ENCODE measurements around the gene SH3RF2. TPM values are rescaled to one million over a fixed set of nuclear protein-coding genes. Genes with fewer than 3 reads are reported as not detected.

Gene SH3RF2
- total and polyA plus RNA-seq, 2 of the 13 experiments (the other 11 are each of a cell fraction or from before 2014, with no cell fraction given), result 2.6 to 3.7 TPM

DNA sequence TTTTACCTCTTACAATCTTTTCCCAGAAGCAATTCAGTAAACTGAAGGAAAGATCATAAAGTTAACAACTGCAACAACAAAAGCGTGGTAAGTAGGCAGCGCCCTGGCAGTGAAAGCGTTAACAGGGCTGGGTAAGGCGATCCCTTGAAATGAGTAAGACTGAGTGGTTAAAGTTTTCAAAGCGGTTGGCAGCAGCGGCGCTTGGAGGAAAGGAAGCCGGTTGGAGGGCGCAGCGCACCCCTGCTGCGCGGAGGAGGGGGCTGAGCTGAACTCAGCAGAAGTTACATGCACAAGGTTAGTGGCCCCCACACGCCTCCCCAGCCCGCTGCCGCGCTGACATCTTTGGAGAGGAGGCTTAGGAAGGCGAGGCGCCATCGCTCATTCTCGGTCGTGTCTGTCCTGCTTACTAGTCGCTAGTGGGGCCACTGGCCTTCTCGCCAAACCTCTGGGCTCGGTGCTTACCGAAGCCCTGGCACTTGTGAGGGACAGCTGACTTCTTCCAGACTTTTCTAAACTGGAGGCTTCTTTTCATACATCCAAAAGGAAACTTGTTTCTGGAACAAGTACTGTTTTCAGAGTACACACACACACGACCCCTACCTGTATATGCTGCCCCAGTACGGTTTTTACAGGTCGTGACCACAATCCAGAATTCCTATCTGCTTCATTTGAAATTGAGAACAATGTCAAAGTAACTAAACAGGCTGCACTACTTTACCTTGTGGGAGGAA lies at the start of gene SH3RF2 (continued):
- TF ChIP-seq, protein P1, sequence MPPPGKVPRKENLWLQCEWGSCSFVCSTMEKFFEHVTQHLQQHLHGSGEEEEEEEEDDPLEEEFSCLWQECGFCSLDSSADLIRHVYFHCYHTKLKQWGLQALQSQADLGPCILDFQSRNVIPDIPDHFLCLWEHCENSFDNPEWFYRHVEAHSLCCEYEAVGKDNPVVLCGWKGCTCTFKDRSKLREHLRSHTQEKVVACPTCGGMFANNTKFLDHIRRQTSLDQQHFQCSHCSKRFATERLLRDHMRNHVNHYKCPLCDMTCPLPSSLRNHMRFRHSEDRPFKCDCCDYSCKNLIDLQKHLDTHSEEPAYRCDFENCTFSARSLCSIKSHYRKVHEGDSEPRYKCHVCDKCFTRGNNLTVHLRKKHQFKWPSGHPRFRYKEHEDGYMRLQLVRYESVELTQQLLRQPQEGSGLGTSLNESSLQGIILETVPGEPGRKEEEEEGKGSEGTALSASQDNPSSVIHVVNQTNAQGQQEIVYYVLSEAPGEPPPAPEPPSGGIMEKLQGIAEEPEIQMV (CRISPR knock-in tag; IDR thresholded peaks at IDR 0.05; ENCODE audit: low read depth), result peak; percentile 58; the same call in 1 of the 2 replicates
- 0 out of 2 replicates have a peak, but pooled peaks have one; percentile 15 for TF ChIP-seq BCL6 (CRISPR knock-in tag; IDR thresholded peaks at IDR 0.05)
- TF ChIP-seq, protein P2, sequence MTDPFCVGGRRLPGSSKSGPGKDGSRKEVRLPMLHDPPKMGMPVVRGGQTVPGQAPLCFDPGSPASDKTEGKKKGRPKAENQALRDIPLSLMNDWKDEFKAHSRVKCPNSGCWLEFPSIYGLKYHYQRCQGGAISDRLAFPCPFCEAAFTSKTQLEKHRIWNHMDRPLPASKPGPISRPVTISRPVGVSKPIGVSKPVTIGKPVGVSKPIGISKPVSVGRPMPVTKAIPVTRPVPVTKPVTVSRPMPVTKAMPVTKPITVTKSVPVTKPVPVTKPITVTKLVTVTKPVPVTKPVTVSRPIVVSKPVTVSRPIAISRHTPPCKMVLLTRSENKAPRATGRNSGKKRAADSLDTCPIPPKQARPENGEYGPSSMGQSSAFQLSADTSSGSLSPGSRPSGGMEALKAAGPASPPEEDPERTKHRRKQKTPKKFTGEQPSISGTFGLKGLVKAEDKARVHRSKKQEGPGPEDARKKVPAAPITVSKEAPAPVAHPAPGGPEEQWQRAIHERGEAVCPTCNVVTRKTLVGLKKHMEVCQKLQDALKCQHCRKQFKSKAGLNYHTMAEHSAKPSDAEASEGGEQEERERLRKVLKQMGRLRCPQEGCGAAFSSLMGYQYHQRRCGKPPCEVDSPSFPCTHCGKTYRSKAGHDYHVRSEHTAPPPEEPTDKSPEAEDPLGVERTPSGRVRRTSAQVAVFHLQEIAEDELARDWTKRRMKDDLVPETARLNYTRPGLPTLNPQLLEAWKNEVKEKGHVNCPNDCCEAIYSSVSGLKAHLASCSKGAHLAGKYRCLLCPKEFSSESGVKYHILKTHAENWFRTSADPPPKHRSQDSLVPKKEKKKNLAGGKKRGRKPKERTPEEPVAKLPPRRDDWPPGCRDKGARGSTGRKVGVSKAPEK (CRISPR knock-in tag; IDR thresholded peaks at IDR 0.05; ENCODE audit: borderline replicate concordance), result 0 out of 2 replicates have a peak, but pooled peaks have one; percentile 49
- TF ChIP-seq NBN (conservative IDR thresholded peaks at IDR 0.05), result no peak
- no peak for TF ChIP-seq PLRG1 (conservative IDR thresholded peaks at IDR 0.05)
- TF ChIP-seq ZNF598 (CRISPR knock-in tag; IDR thresholded peaks at IDR 0.05; ENCODE audit: borderline replicate concordance), result no peak
- TF ChIP-seq SNAI1 (CRISPR knock-in tag; IDR thresholded peaks at IDR 0.05; ENCODE audit: borderline replicate concordance), result no peak
- TF ChIP-seq ZNF557 (CRISPR knock-in tag; IDR thresholded peaks at IDR 0.05), result no peak
- TF ChIP-seq MTF2 (CRISPR knock-in tag; IDR thresholded peaks at IDR 0.05; ENCODE audit: borderline replicate concordance), result no peak
- no peak; the same call in 1 of the 2 replicates for TF ChIP-seq ZNF768 (CRISPR knock-in tag; IDR thresholded peaks at IDR 0.05)
- TF ChIP-seq, protein P3, sequence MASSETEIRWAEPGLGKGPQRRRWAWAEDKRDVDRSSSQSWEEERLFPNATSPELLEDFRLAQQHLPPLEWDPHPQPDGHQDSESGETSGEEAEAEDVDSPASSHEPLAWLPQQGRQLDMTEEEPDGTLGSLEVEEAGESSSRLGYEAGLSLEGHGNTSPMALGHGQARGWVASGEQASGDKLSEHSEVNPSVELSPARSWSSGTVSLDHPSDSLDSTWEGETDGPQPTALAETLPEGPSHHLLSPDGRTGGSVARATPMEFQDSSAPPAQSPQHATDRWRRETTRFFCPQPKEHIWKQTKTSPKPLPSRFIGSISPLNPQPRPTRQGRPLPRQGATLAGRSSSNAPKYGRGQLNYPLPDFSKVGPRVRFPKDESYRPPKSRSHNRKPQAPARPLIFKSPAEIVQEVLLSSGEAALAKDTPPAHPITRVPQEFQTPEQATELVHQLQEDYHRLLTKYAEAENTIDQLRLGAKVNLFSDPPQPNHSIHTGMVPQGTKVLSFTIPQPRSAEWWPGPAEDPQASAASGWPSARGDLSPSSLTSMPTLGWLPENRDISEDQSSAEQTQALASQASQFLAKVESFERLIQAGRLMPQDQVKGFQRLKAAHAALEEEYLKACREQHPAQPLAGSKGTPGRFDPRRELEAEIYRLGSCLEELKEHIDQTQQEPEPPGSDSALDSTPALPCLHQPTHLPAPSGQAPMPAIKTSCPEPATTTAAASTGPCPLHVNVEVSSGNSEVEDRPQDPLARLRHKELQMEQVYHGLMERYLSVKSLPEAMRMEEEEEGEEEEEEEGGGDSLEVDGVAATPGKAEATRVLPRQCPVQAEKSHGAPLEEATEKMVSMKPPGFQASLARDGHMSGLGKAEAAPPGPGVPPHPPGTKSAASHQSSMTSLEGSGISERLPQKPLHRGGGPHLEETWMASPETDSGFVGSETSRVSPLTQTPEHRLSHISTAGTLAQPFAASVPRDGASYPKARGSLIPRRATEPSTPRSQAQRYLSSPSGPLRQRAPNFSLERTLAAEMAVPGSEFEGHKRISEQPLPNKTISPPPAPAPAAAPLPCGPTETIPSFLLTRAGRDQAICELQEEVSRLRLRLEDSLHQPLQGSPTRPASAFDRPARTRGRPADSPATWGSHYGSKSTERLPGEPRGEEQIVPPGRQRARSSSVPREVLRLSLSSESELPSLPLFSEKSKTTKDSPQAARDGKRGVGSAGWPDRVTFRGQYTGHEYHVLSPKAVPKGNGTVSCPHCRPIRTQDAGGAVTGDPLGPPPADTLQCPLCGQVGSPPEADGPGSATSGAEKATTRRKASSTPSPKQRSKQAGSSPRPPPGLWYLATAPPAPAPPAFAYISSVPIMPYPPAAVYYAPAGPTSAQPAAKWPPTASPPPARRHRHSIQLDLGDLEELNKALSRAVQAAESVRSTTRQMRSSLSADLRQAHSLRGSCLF (CRISPR knock-in tag; IDR thresholded peaks at IDR 0.05; ENCODE audit: borderline replicate concordance), result no peak
- peak; percentile 49; the same call in 1 of the 2 replicates for TF ChIP-seq GABPB1 (CRISPR knock-in tag; IDR thresholded peaks at IDR 0.05)
- no peak for TF ChIP-seq MAFG (CRISPR knock-in tag; IDR thresholded peaks at IDR 0.05)
- TF ChIP-seq, protein P4, sequence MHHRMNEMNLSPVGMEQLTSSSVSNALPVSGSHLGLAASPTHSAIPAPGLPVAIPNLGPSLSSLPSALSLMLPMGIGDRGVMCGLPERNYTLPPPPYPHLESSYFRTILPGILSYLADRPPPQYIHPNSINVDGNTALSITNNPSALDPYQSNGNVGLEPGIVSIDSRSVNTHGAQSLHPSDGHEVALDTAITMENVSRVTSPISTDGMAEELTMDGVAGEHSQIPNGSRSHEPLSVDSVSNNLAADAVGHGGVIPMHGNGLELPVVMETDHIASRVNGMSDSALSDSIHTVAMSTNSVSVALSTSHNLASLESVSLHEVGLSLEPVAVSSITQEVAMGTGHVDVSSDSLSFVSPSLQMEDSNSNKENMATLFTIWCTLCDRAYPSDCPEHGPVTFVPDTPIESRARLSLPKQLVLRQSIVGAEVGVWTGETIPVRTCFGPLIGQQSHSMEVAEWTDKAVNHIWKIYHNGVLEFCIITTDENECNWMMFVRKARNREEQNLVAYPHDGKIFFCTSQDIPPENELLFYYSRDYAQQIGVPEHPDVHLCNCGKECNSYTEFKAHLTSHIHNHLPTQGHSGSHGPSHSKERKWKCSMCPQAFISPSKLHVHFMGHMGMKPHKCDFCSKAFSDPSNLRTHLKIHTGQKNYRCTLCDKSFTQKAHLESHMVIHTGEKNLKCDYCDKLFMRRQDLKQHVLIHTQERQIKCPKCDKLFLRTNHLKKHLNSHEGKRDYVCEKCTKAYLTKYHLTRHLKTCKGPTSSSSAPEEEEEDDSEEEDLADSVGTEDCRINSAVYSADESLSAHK (CRISPR knock-in tag; IDR thresholded peaks at IDR 0.05; ENCODE audit: borderline replicate concordance), result no peak
